Measurements from ENCODE around the gene UCP3. TPM values are rescaled to one million over a fixed set of nuclear protein-coding genes. Genes with fewer than 3 reads are reported as not detected.

The UCP3 gene
- total RNA-seq, 2 donors from 2014 or later: 0.55 to 6.8 TPM

DNA sequence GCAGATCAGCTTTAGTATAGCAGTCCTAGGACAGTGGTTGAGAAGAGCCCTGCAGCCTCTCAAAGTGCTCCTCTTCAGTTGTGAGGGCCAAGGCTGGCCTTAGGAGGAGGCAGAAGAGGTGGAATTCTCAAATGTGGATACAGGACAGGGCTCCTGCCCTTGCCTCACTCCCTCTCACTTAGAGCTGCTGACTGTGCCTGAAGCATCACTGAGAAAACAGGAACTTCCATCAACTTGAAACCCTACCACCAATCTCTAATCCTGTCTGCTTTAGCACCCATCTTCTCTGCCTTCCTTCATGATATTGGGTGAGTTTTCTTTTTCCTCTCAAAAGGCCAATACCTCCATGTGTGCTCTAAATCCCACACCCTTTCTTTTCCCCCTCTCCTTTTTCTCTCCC lies 14.4 kb upstream of the UCP3 start:
- Histone ChIP-seq H3K4me3 (no peak overlapping the region), H3K9me3 (no peaks in the 10 kb centered on the region), H3K27ac (no peak overlapping the region), H3K4me1 (replicated peaks) (no peaks in the 10 kb centered on the region), H3K36me3 (no peaks in the 10 kb centered on the region), H3K27me3 (replicated peaks; ENCODE audit: insufficient read depth) (no peaks in the 10 kb centered on the region)
- intact Hi-C loops (cut with DNase I): no loop called here
- DNase-seq (ENCODE audit: low spot score): no peak
- no peak for TF ChIP-seq CTCF (IDR thresholded peaks at IDR 0.05)

GRCh38 chr11:74022546-74022945 lies 13.7 kb upstream of the UCP3 start:
- DNase-seq (ENCODE audit: low spot score): no peak
- WGBS: 69% methylated on average over 6 of the region's 6 CpGs
- H3K9me3 ChIP-seq: no peaks in the 10 kb centered on the region
- H3K27me3 ChIP-seq (replicated peaks; ENCODE audit: insufficient read depth): no peaks in the 10 kb centered on the region
- H3K27ac ChIP-seq: no peak overlapping the region
- intact Hi-C loops (cut with DNase I): no loop called here
- H3K4me3 ChIP-seq: no peak overlapping the region
- TF ChIP-seq CTCF (IDR thresholded peaks at IDR 0.05) (no peak), POLR2A (IDR thresholded peaks at IDR 0.05) (no peak), POLR2AphosphoS5 (IDR thresholded peaks at IDR 0.05) (no peak)
- H3K36me3 ChIP-seq: no peaks in the 10 kb centered on the region
- H3K4me1 ChIP-seq (replicated peaks): no peaks in the 10 kb centered on the region

DNA sequence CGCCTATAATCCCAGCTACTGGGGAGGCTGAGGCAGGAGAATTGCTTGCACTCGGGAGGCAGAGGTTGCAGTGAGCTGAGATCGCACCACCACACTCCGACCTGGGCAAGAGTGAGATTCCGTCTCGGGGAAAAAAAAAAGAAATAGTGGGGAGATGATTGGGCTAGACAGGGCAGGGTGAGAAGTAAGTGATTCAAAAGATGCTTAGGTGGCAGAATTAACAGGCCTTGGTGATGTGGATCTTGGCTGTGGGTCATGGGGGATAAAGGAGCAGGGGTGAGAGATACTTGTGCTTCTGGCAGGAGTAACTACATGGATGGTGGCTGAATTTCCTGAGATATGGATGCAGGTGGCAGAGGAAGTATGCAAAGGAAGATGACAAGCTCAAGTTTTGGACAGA lies 13.1 kb upstream of the UCP3 start:
- no peak overlapping the region for H3K4me3 ChIP-seq
- no peaks in the 10 kb centered on the region for H3K27me3 ChIP-seq (replicated peaks; ENCODE audit: insufficient read depth)
- no peak overlapping the region for H3K27ac ChIP-seq
- intact Hi-C loops (cut with DNase I): no loop called here
- H3K9me3 ChIP-seq: no peaks in the 10 kb centered on the region
- DNase-seq (ENCODE audit: low spot score): no peak
- H3K36me3 ChIP-seq: no peaks in the 10 kb centered on the region
- H3K4me1 ChIP-seq (replicated peaks): no peaks in the 10 kb centered on the region
- WGBS: over 99% methylated on average over 6 of the region's 6 CpGs
- no peak for TF ChIP-seq POLR2A (IDR thresholded peaks at IDR 0.05)
- TF ChIP-seq CTCF (IDR thresholded peaks at IDR 0.05): no peak
- TF ChIP-seq POLR2AphosphoS5 (IDR thresholded peaks at IDR 0.05): no peak

- Histone ChIP-seq H3K27ac (no peak overlapping the region), H3K27me3 (replicated peaks; ENCODE audit: insufficient read depth) (no peaks in the 10 kb centered on the region), H3K9me3 (no peaks in the 10 kb centered on the region), H3K4me1 (replicated peaks) (no peaks in the 10 kb centered on the region), H3K4me3 (no peak overlapping the region), H3K36me3 (no peaks in the 10 kb centered on the region)
- TF ChIP-seq CTCF (IDR thresholded peaks at IDR 0.05): no peak
- TF ChIP-seq POLR2A (IDR thresholded peaks at IDR 0.05): no peak
- TF ChIP-seq POLR2AphosphoS5 (IDR thresholded peaks at IDR 0.05): no peak
- DNase-seq (ENCODE audit: low spot score): no peak
- intact Hi-C loops (cut with DNase I): no loop called here
- 86% methylated on average over 4 of the region's 4 CpGs for WGBS
Measured at GRCh38 chr11:74020539-74020938, 11.7 kb upstream of the UCP3 start.

GRCh38 chr11:74019860-74020259 lies 11.0 kb upstream of the UCP3 start:
- Histone ChIP-seq H3K4me3 (no peak overlapping the region), H3K36me3 (no peaks in the 10 kb centered on the region), H3K27me3 (replicated peaks; ENCODE audit: insufficient read depth) (no peaks in the 10 kb centered on the region), H3K27ac (no peak overlapping the region), H3K9me3 (no peaks in the 10 kb centered on the region), H3K4me1 (replicated peaks) (no peaks in the 10 kb centered on the region)
- 62% methylated on average over 4 of the region's 4 CpGs for WGBS
- no peak for DNase-seq (ENCODE audit: low spot score)
- intact Hi-C loops (cut with DNase I): no loop called here
- no peak for TF ChIP-seq CTCF (IDR thresholded peaks at IDR 0.05)
- TF ChIP-seq POLR2AphosphoS5 (IDR thresholded peaks at IDR 0.05): no peak
- no peak for TF ChIP-seq POLR2A (IDR thresholded peaks at IDR 0.05)

All from prostate gland (tissue), 2 donors.